ENCODE measurements around the gene PDE9A.
"Not testable (repeated sequence)": the region's sequence is repeated elsewhere in the genome, so short reads cannot be mapped to it uniquely, and the experiment has no call there.

The PDE9A gene

DNA sequence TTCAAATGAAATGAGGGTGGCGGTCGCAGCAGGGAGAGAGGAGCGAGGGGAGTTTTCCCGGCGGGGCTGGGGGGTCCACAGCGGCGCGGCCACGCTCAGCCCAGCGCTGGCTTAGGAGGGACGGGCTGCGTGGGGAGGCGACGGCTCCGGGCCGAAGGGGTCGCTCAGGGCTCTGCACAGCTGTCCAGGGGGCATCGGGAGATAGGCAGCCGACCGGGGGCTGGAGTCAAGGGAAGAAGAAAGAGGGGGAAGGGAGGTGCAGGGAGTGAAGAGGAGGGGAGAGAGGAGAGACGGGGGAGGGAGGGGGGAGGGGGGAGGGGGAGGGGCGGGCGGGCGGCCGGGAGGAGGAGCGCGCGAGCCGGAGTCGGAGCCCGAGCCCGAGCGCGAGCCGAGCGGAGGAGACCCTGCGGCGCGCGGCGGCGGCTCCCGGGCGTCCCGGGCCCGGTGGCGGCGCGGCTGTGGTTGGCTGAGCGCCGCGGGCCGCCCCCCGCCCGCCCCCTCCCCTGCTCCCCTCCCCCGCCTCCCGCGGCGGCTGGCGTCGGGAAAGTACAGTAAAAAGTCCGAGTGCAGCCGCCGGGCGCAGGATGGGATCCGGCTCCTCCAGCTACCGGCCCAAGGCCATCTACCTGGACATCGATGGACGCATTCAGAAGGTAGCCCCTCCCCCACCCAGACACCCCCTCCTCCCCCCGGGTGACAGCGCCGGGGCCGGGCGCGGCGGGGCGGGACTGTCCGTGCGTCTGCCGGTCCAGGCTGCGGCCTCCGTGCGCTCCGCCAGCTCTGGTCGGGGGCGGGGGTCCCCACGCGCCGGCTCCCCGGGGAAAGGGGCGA, at the start of gene PDE9A:
PDE9A (plus strand) TSS at position 391 of the 831 bp plus-strand sequence; CDS start at position 585, 194 bp downstream.
- in situ Hi-C loops (cut with MboI; ENCODE audit: low pct_unique_long_range_greater_than_20kb, low sequenced_read_pairs), result loop anchor here (25.0 kb wide), 1 partner anchor 91 kb away; no protein-coding TSS in a partner anchor
- no peak for DNase-seq

DNA sequence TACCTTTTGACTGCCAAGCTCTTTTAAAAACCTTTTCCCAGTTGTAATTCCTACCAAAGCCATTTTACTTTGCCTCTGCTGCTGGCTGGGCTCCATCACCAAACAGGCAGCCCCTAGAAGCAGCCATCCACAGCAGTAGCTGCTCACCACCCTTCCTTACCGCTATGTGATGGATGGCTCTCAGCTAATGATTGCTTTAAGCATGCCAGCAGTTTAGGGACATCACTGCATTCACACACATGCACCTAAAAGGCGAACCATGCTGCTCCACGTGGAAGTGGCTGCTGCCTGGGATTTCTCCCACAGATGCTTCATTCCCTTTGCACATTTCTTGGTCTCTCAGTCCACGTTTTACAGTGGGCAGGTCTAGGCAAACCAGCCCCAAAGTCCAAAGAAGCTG, 46.3 kb upstream of the PDE9A start:
- no peak for DNase-seq
- in situ Hi-C loops (cut with MboI; ENCODE audit: low pct_unique_long_range_greater_than_20kb, low sequenced_read_pairs), result no loop called here

DNA sequence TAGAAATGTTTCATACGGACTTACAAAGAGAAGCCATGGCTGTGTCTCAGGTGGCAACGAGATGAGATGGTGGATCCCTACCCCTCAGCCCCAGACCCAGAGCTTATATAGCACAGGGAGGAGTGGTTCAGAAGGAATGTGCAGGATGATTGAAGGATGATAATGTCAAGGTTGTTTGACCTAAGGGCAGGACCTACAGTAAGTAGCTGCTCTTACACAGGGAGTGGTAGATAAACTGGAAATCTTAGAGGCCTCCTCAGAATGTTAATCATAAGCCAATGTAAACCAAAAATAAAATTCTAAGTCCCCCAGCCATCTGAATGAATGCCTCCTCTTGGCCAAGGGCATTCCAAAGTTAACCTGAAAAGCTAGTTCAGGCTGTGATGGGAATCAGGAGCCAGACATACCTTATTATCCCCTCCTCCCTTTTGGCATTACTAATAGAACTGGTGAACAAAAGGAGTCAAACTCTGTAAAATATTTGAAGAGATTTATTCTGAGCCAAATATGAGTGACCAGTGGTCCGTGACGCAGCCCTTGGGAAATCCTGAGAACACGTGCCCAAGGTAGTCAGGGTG, 45.8 kb upstream of the PDE9A start:
- DNase-seq, result no peak
- in situ Hi-C loops (cut with MboI; ENCODE audit: low pct_unique_long_range_greater_than_20kb, low sequenced_read_pairs), result no loop called here

DNA sequence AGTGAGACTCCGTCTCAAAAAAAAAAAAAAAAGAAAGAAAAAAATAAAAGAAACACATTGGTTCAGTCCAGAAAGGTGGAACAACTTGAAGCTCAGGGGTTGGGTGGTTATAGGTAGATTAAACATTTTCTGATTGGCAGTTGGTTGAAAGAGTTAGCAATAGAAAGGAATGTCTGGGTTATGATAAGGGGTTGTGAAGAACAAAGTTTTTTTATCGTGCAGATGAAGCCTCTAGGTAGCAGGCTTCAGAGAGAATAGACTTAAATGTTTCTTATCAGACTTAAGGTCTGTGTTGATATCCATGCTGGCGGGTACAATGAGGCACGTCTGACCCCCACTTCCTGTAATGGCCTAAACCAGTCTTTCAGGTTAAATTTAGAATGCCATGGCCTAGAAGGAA, 45.0 kb upstream of the PDE9A start:
- DNase-seq, result no peak
- in situ Hi-C loops (cut with MboI; ENCODE audit: low pct_unique_long_range_greater_than_20kb, low sequenced_read_pairs), result no loop called here

DNA sequence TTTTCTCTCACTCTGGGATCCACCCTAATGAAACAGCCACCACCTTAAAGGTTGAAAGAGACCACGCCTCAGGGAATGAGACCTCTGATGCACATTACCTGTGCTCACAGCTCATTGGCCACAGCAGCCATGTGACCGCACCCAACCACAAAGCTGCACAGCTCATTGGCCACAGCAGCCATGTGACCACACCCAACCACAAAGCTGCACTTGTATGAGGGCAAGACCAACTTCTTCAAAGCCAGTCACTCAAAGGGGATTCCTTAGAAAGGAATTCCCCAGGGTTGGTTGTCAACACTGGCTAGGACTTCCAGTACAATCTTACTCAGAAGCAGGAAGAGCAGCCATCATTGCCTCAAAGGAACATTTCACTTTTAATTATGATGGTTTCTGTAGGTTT, 43.6 kb upstream of the PDE9A start:
- in situ Hi-C loops (cut with MboI; ENCODE audit: low pct_unique_long_range_greater_than_20kb, low sequenced_read_pairs), result no loop called here
- no peak for DNase-seq

DNA sequence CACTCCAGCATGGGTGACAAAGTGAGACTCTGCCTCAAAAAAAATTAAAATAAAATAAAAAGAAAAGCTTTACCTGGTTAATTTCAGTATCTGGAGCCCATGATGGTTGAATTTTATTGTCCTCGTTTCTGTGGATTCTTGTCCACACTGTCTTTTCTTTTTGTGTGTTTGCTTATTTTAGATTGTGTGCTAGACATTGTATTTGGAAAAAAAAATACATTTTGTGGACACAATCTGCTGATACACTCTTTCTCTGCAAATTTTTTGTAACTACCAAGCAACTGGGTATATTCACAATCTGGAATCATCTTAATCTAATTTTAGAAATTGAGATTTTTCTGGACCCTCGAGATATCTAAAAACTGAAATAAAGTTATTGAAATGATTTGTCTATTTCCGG, 41.6 kb upstream of the PDE9A start:
- DNase-seq, result no peak
- in situ Hi-C loops (cut with MboI; ENCODE audit: low pct_unique_long_range_greater_than_20kb, low sequenced_read_pairs), result no loop called here

DNA sequence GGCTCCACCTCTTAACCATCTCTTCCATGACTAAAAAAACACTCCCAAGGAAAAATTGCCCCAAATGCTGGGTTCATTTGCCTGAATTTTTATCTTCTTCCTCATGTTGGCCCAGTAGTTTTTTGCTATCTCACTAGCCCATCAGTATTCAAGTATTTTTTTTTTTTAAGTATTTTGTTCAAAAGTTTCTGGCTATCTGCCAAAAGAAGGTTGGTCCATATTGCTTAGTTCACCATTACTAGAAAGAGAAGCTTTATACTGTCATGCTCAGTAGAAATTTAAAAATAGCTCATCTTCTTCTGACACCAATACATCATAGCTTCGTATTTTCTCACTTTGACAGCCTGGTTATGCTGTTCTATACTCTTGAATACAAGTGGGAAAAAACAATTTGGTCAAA, 41.0 kb upstream of the PDE9A start:
- in situ Hi-C loops (cut with MboI; ENCODE audit: low pct_unique_long_range_greater_than_20kb, low sequenced_read_pairs), result no loop called here
- no peak for DNase-seq

DNA sequence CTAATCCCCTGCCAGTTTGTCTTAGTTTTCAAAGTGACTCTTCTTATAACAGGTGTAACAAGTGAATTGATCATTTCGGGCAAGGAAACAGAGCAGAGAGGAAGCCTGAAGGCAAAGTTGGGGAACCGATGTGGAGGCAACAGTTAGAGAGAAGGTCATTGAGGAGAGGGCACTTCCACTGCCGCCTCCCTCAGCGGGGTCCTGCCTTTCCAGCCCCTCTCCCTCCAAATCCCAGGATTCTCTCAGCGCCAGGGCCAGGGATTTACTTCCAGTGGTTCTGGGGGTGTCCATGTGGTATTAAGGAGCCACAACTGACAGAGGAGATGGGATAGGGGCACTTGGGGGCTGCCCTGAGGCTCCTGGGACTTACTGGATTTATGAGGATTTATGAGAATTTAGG, 39.7 kb upstream of the PDE9A start:
- no peak for DNase-seq
- in situ Hi-C loops (cut with MboI; ENCODE audit: low pct_unique_long_range_greater_than_20kb, low sequenced_read_pairs), result no loop called here

DNA sequence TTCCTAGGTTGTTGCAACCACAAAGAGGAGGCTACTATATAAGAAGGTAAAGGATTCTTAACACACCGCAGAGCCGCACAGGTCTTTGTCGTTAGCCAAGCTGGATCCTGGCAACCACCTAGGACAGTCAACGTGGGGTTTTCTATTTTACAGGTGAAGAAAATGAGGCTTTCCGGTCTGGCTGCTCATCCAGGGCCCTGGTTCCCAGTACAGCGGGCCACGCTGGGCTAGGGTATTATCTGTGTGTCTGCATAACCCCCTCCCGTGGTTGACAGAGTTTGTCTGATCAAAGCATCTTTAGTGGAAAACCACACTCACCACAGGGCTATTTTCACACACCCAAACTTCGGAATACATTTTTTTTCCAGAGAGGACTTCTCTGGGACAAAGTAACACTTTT, 39.0 kb upstream of the PDE9A start:
- DNase-seq, result peak; percentile 26
- in situ Hi-C loops (cut with MboI; ENCODE audit: low pct_unique_long_range_greater_than_20kb, low sequenced_read_pairs), result no loop called here

DNA sequence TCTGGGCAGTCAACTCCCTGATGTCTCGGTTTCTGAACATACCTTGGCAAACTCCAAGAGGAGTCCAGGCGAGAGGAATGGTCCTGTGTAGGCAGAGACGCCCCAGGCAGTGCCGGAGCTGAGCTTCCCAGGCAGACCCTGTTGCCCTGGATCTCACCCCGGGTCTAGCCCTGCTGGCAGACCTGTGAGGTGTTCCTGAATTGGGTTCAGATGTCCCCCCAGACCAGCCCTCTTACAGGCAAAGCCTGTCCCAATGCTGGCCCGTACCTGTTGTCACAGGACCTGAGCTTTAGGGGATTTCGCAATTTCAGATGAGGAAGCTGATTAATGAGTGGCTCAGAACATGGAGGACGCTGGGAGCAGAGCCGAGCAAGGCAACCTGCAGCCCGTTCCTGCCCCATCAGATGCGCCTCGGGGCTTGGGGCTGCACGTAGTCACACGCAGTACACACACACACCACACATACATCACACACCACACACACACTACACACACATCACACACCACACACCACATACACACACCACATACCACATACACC, 38.5 kb upstream of the PDE9A start:
- in situ Hi-C loops (cut with MboI; ENCODE audit: low pct_unique_long_range_greater_than_20kb, low sequenced_read_pairs), result no loop called here
- peak; percentile 57 for DNase-seq

DNA sequence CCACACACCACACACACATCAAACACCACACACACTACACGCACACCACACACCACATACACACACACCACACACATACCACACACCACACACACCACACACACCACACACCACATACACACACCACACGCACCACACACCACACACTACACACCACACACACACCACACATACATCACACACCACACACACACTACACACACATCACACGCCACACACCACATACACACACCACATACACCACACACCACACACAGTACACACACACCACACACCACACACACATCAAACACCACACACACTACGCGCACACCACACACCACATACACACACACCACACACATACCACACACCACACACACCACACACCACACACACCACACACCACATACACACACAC, 38.0 kb upstream of the PDE9A start:
- in situ Hi-C loops (cut with MboI; ENCODE audit: low pct_unique_long_range_greater_than_20kb, low sequenced_read_pairs); DNase-seq: not testable (repeated sequence)

DNA sequence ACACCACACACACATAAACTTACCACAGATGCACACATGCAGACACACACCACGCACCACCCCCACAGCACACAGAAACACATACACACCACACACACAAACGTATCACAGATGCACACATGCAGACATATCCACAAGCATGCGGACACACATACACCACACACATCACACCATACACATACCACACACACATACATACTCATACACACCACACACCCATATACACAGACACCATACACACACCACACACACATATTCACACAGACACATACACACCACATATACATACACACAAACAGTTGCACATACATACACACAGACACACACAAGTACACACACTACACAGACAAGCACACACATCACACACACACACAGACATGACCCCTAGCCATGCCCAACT, 37.5 kb upstream of the PDE9A start:
- in situ Hi-C loops (cut with MboI; ENCODE audit: low pct_unique_long_range_greater_than_20kb, low sequenced_read_pairs), result no loop called here
- DNase-seq, result no peak

DNA sequence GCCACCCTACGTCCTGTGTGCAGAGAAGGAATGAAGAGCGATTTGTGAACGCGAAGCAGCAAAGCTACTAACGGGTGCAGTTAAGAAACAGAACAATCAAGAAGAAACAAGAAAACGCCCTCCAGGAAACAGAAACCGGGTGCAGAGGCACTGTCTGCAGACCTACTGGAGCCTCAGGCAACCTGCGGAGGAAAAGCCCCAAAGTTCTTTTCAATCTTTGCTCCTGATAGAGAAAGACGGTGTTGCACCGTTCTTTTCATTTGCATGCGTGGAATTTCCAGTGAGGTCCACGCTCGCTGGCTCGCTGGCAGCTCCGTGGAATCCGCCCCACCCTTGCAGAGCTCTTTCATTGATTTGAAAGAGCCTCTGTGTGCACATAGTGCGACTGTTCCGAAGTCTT, 37.0 kb upstream of the PDE9A start:
- DNase-seq, result no peak
- in situ Hi-C loops (cut with MboI; ENCODE audit: low pct_unique_long_range_greater_than_20kb, low sequenced_read_pairs), result no loop called here

DNA sequence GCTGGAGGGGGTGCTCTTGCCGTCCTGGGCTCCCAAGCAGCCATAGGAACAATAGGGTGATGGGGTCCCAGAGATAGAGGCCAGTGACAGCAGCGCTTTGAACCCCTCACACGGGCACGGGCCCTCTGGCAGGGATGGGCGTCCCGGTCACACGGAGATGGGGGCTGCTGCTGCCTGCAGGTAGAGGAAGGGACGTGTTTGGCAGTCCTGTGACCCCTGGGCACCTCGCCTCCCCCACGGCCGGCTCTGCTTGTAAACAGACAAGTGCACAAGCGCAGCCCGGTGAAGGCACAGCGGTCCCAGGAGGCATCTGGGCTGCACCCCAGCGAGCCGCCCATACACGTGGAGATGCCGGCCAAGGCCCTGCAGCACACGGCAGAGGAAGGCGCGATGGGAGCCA, 36.5 kb upstream of the PDE9A start:
- in situ Hi-C loops (cut with MboI; ENCODE audit: low pct_unique_long_range_greater_than_20kb, low sequenced_read_pairs), result no loop called here
- DNase-seq, result no peak

DNA sequence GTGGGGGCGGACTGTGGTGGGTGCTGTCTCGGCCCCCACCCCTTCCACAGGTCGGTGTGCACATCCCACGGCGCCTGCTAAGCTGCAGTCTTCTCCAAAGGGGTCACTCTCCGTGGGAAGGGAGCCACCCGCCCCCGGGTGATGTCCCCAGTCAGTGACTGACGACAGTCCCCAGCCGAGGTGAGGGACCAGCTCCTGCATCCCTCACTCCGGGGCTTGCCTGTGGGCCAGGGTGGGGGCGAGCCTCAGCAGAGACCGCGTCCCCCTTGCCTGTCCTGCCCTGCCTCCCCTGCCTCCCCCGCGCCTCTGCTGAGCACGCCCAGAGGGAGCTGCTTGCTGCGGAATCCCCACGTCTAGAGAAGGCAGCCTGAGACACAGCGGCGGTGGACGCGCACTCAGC, 35.9 kb upstream of the PDE9A start:
- no peak for DNase-seq
- in situ Hi-C loops (cut with MboI; ENCODE audit: low pct_unique_long_range_greater_than_20kb, low sequenced_read_pairs), result no loop called here

DNA sequence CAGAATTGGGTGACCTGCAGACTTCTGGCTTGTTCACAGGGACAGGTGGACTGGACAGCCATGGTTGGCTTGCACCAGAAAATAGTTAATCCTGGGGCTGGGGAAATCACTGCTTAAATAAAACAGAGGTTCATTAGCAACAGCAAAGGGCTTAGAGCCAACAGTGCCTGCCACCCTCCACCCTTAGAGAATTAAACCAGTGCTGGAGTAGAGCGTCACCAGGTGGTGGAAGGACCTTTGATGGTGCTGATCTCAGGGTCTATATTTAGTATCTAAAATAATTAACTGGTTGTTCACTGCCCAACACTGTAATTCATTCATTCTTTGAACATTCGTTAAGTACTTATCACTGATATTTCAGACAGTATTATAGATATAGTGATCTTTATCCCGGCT, 34.7 kb upstream of the PDE9A start:
- in situ Hi-C loops (cut with MboI; ENCODE audit: low pct_unique_long_range_greater_than_20kb, low sequenced_read_pairs), result no loop called here
- DNase-seq, result no peak

DNA sequence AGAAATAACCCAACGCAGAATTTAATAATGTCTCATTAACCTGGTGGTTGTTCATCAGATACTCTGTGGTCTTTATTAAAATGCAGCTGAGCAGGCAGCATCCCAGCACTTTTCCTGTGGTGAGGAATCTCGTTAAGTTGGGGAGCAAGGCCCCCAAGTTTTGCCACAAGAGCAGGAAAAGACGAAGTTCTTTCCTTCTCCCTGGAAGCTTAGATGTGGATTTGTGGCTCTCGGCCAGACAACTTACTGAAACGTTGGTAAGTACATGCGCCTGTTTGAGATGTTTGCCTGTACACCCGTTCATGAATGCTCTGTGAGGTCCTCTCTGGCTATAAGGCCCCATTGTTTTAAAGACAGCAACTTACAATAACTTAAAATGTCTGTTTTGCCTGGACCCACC, 34.3 kb upstream of the PDE9A start:
- no peak for DNase-seq
- in situ Hi-C loops (cut with MboI; ENCODE audit: low pct_unique_long_range_greater_than_20kb, low sequenced_read_pairs), result no loop called here

DNA sequence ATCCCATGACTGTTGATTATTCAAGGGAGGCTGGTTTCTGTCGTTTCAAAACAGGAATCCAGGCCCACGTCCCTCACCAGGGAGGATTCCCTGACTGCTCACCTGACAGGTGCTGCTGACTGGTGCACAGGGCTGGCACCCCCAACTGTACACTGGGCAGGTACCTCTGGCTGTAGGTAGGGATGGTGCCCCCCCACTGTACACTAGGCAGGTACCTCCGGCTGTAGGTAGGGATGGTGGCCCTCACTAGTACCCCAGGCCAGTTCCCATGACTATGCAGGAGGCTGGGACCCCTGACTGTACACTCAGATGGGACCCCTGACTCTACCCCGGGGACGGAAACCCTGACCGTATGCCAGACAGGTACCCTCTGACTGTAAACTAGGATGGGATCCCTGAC, 33.6 kb upstream of the PDE9A start:
- in situ Hi-C loops (cut with MboI; ENCODE audit: low pct_unique_long_range_greater_than_20kb, low sequenced_read_pairs), result no loop called here
- DNase-seq, result no peak

DNA sequence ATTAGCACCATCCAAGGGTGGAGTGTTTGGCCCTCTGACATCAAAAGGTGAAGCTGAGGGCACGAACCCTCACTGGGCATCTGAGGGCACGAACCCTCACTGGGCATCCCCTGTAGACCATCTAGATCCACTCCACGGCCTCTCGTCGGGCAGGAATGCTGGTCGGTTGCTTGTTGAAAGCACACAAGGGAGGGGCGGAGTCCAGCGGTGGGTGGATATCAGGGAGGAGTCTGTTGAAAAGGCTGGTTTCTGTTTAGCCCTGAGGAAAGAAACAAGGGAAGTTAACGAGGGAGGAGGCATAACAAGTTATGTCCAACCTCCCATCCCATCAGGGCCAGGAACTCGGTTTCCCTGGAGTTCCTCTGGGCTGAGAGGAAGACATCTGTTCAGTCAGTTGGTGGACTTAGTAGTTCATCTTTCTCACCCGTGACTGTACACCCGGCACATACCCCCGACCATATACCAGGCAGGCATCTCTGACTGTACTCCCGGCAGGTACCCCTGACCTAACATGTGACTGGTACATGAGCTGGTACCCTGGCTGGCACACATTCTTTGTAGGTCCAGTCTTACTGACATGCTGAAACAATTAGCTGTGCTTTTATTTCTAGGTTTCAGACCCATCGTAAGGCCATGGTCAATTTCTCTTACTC, 32.1 kb upstream of the PDE9A start:
- in situ Hi-C loops (cut with MboI; ENCODE audit: low pct_unique_long_range_greater_than_20kb, low sequenced_read_pairs), result no loop called here
- no peak for DNase-seq

DNA sequence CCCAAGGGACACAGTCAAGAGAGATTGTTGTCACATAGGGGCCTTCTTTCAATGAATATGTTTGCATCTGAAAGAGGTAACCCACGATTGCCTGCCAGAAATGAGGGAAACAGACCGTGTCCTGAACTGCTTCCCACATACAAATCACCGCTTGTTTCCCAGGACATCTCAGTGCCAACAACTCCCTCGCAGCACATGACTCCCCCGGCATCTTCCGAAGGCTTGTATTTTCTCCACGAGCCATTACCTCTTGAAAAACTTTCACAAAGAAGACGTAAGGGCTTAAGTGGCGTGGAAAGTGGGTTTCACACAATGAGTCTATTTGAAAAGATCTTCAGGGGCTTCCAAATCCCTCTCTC, 31.6 kb upstream of the PDE9A start:
- no peak for DNase-seq
- in situ Hi-C loops (cut with MboI; ENCODE audit: low pct_unique_long_range_greater_than_20kb, low sequenced_read_pairs), result no loop called here

Measured in KBM-7 (cell line).